GM20431 (cell line): ENCODE measurements around the gene MYO9B.

ENCODE experiments used
- in situ Hi-C: fragments of 300-500 bp; cut with MseI, MboI; formaldehyde crosslinking; loops from one replicate; pipeline ENCODE4 v1.15.0; 2020; ENCODE audit warnings: low sequenced_read_pairs; ENCODE audit not compliant: unreplicated experiment

Gene MYO9B

DNA sequence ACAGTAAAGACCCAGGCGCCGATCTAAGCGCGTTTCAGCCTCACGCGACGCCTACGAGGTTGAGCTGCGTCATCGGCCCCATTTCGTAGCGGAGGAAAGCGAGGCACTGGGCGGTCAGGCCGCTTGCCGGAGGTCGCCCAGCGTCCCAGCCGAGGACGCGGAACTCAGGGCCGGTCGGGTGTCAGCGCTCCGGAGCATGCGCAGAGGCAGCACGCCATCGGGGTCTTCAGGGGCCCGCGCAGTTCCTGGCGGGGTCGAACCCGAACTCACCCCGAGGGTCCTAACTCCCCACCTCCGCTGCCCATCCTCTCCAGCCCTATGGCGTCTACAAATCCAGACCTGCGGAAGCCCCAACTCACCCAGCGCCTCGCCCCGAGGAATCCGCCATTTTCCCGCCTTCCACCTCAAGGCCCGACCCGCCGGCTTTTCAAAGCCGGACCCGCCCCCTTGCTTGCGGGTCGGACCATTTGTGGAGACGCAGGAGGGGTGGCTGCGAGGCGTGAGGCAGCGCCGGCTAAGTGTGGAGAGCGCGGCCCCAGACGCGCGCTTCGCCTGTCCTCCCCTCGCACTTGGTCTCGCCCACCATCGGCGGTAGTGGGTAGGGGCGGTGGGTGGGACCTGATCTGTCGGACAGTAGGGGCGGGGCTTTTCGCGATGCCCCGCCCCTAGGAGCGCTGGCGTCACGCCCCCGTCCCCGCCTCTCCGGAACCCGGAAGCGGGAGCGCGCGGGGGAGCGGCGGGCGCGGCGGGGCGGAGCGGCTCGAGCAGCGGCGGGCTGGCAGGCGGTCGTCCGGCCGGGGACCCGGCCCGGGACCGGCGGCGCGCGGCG is at the start of gene MYO9B, which contains the start of gene HAUS8:
Gene MYO9B, plus strand, starts transcription at position 743 of the 829 bp plus-strand sequence. CDS start 25,941 bp downstream, outside the sequence.
Gene HAUS8, minus strand, starts transcription at position 418 of the 829 bp plus-strand sequence. Its CDS starts 30 bp downstream, at position 388.
- in situ Hi-C loops: no loop called here

DNA sequence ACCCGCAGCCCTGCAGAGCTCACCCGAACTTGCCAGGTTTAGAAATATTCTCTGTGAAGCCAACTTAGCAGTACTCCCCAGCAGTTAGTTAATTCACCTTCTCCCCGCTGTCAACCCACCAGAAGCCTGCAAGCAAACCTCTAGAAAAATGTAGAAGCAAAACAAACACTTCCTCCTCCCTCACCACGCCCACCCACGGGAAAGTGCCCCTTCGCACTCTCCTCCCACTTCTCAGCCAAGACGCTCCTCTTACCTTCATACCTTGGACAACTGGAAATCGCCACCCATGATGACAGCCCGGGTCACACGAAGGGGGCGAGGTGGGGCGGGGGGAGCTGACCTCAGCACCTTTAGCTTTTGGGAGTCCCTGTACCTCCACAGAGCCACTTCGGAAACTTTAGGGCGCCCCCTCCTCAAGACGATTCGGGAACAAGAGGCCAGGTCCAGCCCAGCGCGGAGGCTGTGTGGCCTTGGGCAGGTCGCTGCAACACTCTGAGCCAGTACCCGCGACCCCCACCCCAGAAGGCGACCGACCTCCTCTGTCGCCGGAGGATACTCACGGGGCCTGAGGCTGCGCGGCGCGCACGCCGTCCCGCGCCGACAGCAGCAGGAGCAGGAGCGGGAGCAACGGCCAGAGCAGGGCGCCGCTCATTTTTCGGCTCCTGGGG is 49.5 kb upstream of the MYO9B start:
- in situ Hi-C loops: no loop called here

DNA sequence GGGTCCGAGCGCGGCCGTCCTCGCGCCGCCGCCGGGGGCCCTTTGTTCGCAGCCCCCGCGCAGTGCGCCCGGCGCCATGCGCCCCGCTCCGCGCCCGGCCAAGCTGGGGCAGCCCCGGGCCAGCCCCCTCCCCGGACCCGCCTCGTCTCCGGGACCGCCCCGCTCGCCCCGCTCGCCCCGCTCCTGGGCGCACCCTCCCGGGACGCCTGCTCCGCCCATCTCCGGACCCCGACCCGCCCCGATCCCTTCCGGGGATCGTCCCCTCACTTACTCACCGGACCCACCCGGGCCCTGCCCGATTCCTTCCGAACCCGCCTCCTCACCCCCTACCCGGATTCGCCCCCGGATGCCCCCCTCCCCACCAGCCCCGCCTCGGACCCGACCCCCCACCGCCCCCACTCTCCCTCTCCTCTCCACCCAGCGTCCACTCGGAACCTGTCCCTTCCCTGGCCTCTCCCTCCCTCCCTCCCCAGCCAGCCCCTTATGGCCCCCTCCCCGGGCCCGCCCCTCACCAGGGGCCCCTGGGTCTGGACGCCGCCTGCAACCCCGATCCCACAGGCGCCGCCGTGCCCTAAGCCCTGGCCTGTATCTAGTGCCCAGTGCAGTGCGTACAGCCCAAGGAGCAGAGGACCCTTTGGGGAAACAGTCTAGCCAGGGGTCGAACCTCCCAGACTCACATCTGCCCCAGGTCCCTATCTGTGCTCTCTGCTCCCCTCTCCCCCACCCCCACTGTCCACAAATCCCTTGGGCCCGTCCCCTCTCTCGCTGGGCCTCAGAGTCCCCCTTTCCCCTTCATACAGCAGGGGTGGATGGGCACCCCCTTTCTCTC is 48.7 kb upstream of the MYO9B start, which contains the start of gene CPAMD8:
Gene CPAMD8, minus strand, starts transcription at position 105 of the 829 bp plus-strand sequence. CDS start 168 bp downstream, outside the sequence.
- in situ Hi-C loops: no loop called here

GRCh38 chr19:17027535-17027975 is 48.0 kb upstream of the MYO9B start:
- in situ Hi-C loops: no loop called here

GRCh38 chr19:17031741-17032140 is 43.8 kb upstream of the MYO9B start:
- in situ Hi-C loops: no loop called here

GRCh38 chr19:17035842-17036424 is 39.6 kb upstream of the MYO9B start:
- in situ Hi-C loops: no loop called here

GRCh38 chr19:17036640-17037039 is 38.9 kb upstream of the MYO9B start:
- in situ Hi-C loops: no loop called here

DNA sequence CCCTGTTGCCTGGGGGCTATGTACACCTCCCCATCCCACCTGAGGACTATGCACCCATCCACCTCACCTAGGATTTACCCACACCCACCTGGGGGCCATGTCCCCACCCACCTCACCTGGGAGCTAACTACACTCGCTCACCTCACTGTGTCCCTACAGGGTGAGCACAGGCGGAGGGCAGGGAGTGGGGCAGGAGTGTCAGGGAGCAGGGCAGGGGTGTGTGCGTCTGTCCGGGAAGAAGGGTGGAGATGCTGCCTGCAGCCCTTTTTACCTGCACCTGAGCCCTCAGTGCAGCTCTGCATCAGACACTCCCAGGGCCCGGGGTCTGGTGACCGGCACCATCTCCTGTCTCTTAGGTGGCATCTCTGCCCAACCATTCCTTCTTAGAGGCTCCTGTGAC is 38.4 kb upstream of the MYO9B start:
- in situ Hi-C loops: no loop called here

DNA sequence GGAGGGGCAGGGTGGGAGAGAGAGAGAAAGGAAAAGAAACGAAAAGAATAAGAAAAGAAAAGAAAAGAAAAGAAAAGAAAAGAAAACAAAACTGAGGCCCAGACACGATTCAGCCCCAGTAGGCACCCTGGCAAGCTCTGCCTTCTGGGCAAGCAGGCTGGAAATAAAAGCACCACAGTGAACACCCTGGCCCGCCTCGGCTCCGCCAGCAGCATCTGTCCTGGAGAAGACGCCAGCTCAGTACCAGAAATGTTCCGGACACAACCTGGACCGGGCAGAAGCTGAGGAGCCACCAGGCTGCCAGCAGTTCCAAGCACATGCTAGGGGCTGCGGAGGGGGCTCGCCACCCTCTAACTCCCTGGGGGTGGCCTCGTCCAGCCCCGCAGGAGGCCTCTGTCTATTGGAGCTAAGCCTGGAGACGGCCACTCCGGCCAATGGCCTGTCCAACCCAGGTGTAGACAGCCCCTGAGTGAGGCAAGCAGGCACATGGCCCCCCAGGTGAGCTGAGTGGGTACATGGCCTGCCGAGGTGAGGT is 37.5 kb upstream of the MYO9B start:
- in situ Hi-C loops: no loop called here

GRCh38 chr19:17041976-17042375 is 33.6 kb upstream of the MYO9B start:
- in situ Hi-C loops: no loop called here

DNA sequence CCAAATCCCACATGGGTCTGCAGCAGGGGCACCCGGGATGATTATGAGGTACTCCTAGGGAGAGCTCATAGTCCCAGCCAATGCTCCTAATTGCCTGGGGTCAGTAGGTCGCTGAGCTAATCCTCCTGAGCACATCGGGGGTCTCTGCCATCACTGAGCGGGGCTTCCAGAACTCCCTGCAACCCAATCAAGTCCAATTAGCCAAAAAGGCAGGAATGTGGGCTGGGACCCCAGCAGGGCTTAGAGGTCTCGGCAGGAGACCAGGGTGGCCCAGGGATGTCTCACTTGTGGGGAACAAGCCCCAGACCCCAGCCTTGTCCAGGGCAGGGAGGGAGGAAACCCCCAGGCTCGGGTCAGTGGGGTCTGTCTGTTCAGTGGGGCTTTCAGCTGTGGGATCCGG is 31.8 kb upstream of the MYO9B start:
- in situ Hi-C loops: no loop called here

- in situ Hi-C loops: no loop called here
Measured at GRCh38 chr19:17045907-17046502, 29.6 kb upstream of the MYO9B start.

DNA sequence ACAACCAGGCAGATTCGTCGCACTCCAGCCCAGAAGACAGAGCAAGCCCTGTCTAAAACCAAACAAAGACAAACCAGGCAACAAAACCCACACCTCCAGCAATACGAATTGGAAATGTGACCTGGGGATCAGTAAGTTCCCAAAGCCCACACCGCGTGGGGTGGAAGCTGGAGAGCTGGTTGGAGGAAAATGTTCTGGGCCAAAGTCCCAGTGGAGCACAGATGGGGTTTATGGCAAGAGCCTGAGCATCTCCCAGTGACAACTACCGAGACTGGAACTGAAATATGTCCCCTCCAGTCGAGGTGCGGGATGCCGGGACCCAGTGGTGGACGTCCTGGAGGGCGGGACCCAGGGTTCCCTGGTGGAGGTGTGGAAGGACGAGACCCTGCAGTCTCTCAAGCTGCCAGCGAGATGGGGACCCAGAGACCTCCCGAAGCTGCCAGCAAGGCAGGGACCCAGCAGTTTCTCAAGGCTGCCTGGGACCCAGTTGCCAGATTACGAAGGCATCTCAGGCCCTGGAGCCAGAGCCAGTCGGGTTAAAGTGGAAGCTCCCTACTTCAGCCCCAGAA is 26.6 kb upstream of the MYO9B start:
- in situ Hi-C loops: no loop called here

DNA sequence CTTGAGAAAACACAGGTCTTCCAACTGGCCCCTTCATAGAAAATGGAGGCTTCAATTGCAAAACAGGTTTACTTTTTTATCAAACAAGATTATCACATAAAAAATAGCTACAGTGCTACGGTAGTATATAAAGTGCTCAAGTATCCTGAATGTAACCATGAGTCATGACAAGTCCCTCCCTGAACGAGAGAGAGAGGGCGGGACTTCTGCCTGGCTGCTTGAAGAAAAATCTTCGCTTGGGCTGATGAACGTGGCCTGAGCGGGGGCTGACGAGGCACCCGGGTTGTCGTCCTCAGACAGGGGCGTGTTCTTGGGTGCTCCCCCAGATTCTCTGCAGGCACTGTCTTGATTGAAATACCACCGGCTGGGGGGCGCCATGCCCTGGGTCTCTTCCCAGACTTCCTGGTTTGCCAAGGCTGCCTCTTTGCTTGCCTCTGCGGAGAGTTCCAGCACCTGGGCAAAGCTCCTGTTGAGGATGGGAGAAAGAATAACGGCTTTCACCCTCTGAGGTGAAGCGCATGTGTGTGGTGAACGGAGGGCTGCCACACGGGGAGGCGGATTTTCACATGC is 25.8 kb upstream of the MYO9B start:
- in situ Hi-C loops: no loop called here

- in situ Hi-C loops: no loop called here
Measured at GRCh38 chr19:17052439-17052838, 23.1 kb upstream of the MYO9B start.

- in situ Hi-C loops: no loop called here
Measured at GRCh38 chr19:17054746-17055145, 20.8 kb upstream of the MYO9B start.

- in situ Hi-C loops: no loop called here
Measured at GRCh38 chr19:17055636-17056035, 19.9 kb upstream of the MYO9B start.

- in situ Hi-C loops: no loop called here
Measured at GRCh38 chr19:17058236-17058635, 17.3 kb upstream of the MYO9B start.

- in situ Hi-C loops: no loop called here
Measured at GRCh38 chr19:17060802-17061201, 14.8 kb upstream of the MYO9B start.
